Measurements from ENCODE around the gene FGD3.
"Not testable (repeated sequence)": the region's sequence is repeated elsewhere in the genome, so short reads cannot be mapped to it uniquely, and the experiment has no call there.

Gene FGD3

DNA sequence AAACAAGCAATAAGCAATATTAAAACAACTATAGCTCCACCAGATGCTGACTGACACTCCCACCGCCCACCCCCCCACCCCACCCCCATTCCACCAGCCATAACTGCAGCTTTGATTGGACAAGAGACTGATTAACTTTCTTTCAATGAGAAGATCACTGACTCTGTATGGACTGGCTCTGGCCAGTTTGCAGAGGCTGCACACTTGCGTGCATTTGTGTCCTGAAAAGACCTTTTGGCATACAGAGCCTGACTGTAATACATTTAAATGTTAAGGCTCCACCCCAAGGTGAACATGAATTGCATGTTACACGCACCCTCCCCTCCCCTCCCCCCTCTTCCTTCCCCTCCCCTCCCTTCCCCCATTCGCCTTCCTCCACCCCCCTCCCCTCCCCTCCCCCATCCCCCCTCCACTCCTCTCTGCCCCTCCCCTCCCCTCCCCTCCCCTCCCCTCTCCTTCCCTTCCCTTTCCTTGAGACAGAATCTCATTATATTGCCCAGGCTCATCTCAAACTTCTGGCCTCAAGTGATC is 31.1 kb downstream of the FGD3 start:
- no peak for DNase-seq (ENCODE audit: low spot score)

DNA sequence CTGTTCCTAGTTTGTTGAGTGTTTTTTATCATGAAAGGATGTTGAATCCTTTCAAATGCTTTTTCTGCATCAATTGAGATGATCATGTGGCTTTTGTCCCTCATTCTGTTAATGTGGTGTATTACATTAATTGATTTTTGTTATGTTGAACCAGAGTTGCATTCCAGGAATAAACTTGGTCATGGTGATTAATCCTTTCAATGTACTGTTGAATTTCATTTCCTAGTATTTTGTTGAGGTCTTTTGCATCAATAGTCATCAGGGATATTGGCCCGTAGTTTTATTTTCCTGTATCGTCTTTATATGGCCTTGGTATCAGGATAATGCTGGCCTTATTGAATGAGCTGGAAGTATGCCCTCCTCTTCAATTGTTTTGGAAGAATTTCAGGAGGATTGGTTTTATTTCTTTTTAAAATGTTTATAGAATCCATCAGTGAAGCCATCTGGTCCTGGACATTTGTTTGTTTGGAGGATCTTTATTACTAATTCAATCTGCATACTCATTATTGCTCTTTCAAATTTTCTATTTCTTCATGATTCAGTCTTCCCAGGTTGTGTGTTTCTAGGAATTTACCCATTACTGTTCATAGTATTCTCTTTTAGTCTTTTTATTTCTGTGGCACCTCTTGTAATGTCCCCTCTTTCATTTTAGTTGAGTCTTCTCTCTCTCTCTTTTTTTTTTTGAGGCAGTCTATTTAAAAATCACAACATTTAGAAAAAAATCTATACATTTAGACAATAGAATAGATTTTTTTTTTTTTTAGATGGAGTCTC is 32.1 kb downstream of the FGD3 start:
- no peak for DNase-seq (ENCODE audit: low spot score)

- no peak for DNase-seq (ENCODE audit: low spot score)
Measured at GRCh38 chr9:92980085-92980745, 32.9 kb downstream of the FGD3 start.

- DNase-seq (ENCODE audit: low spot score): no peak
Measured at GRCh38 chr9:92982130-92982529, 34.8 kb downstream of the FGD3 start.

DNA sequence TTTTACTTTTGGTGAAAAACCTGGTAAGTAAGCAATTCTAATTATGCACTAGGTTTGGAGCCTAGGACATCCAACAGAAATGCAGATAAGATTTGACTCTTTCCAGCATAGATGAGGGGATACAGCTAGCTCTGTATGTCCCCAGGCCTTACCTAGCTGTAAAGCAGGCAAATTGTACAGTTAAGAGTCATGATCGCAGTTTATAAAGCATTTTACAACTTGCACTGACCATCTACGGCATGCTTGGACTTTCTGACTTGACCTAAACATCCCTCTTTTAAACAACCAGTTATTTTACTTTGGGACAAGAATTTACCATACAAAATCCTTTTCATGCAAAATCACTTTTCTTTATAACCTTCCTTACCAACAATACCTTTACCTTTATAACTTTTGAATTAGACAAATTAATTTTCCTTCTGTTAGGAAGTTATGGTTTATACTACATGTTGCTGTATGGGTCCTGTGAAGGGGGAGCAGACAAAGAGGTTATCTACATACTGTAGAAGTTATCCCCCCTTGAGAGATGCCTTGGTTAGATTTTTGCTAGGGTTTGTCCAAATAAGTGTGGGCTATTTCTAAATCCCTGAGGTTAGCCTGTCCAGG is 36.8 kb downstream of the FGD3 start:
- DNase-seq (ENCODE audit: low spot score): no peak

GRCh38 chr9:92984976-92985375 is 37.7 kb downstream of the FGD3 start:
- no peak for DNase-seq (ENCODE audit: low spot score)

- DNase-seq (ENCODE audit: low spot score): peak; percentile 27
Measured at GRCh38 chr9:92986176-92987119, 39.1 kb downstream of the FGD3 start.

DNA sequence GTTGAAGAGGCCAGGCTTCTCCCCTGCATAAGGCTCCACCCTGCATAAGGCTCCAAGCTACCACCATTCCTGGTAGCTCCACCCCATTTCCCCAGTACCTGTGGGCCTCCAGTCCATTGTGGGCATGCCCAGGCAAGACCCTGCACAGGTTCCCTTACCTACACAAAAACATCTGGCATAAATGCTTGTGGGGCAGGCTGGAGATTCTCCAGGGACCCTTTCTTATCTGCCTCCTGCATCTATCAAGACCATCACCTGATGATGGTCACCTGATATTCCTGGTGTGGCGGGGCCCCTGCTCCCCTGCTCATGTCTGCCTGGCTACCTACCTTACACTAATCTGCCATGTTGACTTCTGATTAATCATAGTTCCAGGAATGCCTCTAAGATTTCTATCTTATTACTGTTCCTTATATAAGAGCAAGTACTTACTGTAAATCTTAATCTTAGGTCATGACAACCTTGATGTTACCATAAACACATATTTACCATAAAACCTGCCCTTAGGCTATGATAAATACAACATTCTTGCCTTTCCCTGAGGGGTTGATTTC is 41.0 kb downstream of the FGD3 start:
- DNase-seq (ENCODE audit: low spot score): no peak

DNA sequence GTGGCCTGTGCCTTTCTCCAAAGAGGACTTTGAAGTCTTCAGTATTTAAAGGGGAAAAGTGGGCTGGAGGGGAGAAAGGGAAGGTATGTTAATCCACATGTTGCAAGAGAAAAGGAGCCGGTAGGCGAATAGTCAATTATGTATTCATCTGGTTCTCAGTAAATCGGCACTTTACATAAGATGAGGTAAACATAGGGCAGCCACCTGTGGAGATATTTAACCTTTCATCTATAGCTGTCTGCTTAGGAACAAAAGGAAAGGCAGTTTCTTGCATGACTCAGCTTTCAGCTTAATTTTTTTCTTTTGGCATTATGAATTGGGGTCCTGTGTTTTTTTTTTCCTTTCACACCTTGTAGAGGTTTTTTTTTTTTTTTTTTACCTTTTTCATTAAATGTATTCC is 42.2 kb downstream of the FGD3 start:
- DNase-seq (ENCODE audit: low spot score): no peak

DNA sequence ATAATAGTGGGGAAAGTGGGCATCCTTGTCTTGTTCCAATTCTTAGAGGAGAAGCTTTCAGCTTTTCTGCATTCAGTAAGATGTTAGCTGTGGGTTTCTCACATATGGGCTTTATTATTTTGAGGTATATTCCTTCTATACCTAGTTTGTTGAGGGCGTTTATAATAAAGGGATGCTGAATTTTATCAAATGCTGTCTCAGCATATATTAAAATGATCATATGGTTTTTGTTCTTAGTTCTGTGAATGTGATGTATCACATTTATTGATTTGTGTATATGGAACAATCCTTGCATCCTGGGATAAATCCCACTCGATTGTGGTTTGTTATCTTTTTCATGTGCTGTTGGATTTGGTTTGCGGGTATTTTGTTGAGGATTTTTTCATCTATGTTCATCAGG is 43.1 kb downstream of the FGD3 start:
- DNase-seq (ENCODE audit: low spot score): no peak

DNA sequence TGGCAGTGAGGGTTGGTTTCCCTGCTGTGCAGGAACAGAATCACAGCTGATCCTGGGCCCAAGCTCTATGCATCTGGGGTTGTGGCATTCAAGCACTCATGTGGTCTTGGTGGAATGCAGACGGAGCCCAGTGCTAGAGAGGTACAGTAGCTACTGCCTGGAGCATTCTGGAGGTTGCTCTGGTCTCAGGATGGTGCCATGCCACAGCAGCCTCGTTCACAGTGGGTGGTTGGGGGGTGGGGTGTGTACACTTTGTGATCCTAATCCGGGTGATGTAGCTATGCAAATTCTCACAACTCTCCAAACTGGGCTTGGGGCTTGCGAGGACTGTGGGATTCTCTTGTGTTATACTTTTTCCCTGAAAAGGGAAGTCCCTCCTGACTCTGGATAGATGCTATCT is 45.2 kb downstream of the FGD3 start:
- DNase-seq (ENCODE audit: low spot score): no peak

- not testable (repeated sequence) for DNase-seq (ENCODE audit: low spot score)
Measured at GRCh38 chr9:92998871-92999270, 51.5 kb downstream of the FGD3 start.

DNA sequence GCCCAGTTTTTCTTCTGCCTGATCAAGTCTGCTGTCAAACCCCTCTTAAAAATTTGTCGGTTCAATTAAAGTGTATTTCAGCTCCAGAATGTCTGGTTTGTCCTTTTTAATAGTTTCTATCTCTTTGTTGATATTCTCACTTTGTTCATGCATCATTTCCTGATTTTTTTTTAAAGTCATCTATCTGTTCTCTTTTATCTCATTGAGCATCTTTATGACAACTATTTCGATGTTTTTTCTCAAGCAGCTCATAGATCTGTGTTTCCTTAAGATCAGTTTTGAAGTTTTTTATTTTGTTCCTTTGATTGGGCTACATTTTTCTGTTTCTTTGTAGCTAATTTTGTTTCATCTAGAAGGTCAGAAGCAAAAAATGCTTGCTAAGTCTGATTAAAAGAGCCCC is 53.7 kb downstream of the FGD3 start:
- no peak for DNase-seq (ENCODE audit: low spot score)

GRCh38 chr9:93002700-93003099 is 55.4 kb downstream of the FGD3 start:
- DNase-seq (ENCODE audit: low spot score): no peak

GRCh38 chr9:93003552-93004407 is 56.5 kb downstream of the FGD3 start:
- DNase-seq (ENCODE audit: low spot score): peak; percentile 3

- DNase-seq (ENCODE audit: low spot score): no peak
Measured at GRCh38 chr9:93004561-93004960, 57.2 kb downstream of the FGD3 start.

- DNase-seq (ENCODE audit: low spot score): no peak
Measured at GRCh38 chr9:93005876-93006275, 58.6 kb downstream of the FGD3 start.

DNA sequence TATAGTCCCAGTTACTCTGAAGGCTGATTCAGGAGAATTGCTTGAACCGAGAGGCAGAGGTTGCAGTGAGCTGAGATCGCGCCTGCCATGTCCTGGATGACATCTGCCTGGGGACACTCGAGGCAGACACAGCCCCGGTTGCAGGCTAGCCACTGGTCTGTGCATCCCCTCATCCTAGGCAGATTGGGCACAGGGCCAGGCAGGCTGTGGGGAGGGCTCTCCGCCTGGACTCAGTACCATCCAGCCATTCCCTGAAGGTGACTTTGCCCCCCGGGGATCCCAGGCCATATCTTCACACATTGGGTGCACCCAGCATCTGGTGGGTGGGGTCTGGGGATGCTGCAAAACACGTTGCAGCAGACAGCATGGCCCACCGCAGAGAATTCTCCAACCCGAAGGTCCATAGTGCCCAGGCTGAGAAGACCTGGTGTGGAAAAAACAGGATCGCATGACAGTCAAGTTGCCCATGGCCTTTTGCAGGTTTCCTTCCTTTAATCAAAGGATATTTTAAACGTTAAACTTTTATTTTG is 60.3 kb downstream of the FGD3 start:
- DNase-seq (ENCODE audit: low spot score): no peak

DNA sequence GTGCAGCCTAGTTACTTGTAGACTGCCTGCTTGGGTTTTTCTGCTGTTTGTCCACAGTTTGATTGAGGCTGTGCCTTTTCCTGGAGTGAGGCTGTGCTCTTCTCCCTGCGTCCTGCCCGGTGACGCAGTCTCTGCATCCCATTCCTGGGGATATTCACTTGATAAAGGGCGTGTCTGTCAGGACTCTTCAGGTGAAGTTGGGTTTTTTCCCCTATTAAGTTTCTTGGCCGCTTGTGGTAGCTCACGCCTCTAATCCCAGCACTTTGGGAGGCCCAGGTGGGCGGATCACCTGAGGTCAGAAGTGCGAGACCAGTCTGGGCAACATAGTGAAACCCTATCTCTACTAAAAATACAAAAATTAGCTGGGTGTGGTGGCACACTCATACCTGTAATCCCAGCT is 61.1 kb downstream of the FGD3 start:
- no peak for DNase-seq (ENCODE audit: low spot score)

DNA sequence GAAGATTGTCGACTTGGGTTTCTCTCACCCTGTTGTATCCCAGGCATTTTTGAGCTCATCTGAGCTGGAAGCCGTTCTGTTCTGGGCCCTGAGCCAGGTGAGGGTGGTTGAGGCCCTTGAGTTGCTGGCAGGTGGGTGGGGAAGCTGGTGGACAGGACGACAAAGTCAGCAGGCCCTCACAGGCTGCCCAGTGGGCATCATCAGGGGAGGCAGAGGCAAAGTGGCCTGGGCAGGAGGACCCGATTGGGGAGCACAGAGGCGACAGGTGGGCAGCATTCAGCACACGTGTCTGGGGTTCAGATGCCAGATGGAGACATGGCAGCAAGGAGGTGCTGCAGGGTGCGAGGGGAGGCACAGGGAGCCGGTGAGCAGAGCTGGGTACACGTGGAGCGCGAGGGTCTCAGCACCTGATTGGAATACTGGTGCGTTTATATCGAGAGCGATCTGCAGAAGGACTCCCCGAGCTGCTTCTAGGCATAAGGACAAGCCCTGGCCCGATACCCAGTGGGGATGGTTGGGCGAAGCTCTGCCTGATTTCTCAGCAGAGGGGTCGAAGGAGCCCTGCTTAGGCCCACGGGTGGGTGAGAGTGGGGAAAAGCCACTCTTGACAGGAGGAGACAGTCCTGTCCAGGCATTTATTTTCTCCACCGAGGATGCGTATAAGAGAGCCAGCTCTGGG is 62.2 kb downstream of the FGD3 start:
- DNase-seq (ENCODE audit: low spot score): no peak
